ENCODE data around the gene POU2F1. TPM values are rescaled to one million over a fixed set of nuclear protein-coding genes. Genes with fewer than 3 reads are reported as not detected.

The POU2F1 gene
- total and polyA plus RNA-seq, 7 donors: 0.83 to 9.0 (median 6.3) TPM

DNA sequence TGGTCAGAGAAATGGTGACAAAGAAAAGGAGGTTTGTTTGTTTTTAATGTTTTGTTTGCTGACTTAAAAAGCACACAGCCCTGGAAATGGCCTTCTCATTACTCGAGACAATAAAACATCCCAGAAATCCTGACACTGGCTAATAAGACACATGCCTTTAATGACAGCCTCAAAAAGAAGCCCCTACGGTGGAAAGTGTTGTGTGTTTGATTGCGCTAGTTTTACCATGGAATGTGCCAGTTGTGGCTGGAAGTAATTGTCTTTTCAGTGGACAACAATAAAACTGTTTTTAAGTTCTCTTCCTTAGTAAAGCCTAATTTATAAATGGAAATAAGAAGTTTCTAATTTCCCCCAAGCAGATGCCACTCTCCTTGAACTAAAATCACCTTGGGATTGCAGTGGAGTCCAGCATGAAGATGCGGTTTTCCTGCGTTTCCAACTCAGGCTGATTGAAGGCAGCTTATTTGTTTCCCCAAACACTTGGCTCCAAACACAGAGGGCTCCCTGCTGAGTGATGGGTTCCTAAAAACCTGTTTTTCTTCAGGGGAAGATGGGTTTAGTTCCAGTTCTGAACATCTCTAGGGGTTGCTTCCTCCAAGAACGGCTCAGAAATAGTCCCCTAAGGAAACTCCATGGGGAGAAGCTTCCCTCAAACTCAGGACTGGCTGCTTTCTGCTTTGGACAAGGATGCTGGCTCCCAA, 243.3 kb downstream of the POU2F1 start:
- Histone ChIP-seq H3K4me1 (no peaks in the 10 kb centered on the region), H3K36me3 (ENCODE audit: insufficient read depth in 1 of 2, low read depth in 1 of 2) (no peaks in the 10 kb centered on the region), H3K4me3 (no peak overlapping the region), H3K27ac (no peak overlapping the region), H3K9me3 (no peaks in the 10 kb centered on the region), H3K27me3 (ENCODE audit: insufficient read depth in 3 of 3, low read length in 2 of 3) (no peaks in the 10 kb centered on the region)
- TF ChIP-seq, protein P1, sequence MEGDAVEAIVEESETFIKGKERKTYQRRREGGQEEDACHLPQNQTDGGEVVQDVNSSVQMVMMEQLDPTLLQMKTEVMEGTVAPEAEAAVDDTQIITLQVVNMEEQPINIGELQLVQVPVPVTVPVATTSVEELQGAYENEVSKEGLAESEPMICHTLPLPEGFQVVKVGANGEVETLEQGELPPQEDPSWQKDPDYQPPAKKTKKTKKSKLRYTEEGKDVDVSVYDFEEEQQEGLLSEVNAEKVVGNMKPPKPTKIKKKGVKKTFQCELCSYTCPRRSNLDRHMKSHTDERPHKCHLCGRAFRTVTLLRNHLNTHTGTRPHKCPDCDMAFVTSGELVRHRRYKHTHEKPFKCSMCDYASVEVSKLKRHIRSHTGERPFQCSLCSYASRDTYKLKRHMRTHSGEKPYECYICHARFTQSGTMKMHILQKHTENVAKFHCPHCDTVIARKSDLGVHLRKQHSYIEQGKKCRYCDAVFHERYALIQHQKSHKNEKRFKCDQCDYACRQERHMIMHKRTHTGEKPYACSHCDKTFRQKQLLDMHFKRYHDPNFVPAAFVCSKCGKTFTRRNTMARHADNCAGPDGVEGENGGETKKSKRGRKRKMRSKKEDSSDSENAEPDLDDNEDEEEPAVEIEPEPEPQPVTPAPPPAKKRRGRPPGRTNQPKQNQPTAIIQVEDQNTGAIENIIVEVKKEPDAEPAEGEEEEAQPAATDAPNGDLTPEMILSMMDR (IDR thresholded peaks at IDR 0.05): no peak
- WGBS, 3 donors: 65 to 76% (median 66%) methylated on average over 6 of the region's 6 CpGs
- ATAC-seq (no peak), DNase-seq (no peak)
- intact Hi-C loops (cut with DNase I): no loop called here

DNA sequence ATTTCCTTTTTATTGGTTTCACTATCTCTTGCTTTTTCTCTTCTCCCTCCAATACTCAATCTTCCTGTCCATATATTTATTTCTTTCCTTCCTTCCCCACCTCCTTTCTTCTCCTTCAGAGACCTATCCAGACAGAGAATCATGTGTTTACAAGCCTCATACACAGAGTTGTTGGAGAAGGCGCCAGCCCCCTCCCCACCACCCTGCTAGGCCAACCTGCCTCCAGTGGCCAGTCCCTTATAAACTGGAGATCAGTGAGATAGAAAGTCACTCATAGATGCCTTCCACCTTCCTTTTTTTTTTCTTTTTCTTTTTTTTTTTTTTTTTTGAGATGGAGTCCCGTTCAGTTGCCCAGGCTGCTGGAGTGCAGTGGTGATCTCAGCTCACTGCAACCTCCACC, 244.3 kb downstream of the POU2F1 start:
- DNase-seq: no peak
- ATAC-seq: no peak
- Histone ChIP-seq H3K9me3 (no peaks in the 10 kb centered on the region), H3K27ac (no peak overlapping the region), H3K4me1 (no peaks in the 10 kb centered on the region), H3K36me3 (ENCODE audit: insufficient read depth in 1 of 2, low read depth in 1 of 2) (no peaks in the 10 kb centered on the region), H3K27me3 (ENCODE audit: insufficient read depth in 3 of 3, low read length in 2 of 3) (no peaks in the 10 kb centered on the region), H3K4me3 (no peak overlapping the region)
- 84 to 96% (median 85%) methylated on average over 2 of the region's 2 CpGs for WGBS, 3 donors
- TF ChIP-seq, protein P1 (IDR thresholded peaks at IDR 0.05): no peak
- intact Hi-C loops (cut with DNase I): no loop called here

DNA sequence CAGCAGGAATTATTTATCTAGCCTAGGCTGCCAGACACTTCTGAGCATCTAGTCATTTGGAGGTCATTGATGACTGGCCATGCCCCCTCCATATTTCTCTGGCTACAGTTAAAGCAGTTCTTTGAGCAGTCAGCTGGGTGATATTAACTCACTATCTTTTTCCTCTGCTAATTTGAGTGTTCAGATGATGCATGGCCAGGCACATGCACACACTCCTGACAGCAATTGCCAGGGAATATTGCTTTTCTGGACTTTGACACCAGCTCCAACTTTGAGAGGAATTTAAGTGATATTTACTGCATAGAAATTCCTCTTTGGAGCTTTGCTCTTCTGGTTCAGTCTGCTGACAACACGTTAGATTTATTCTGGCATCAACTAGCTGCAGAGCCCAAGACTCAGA, 245.1 kb downstream of the POU2F1 start:
- Histone ChIP-seq H3K27me3 (ENCODE audit: insufficient read depth in 3 of 3, low read length in 2 of 3) (no peaks in the 10 kb centered on the region), H3K4me1 (no peaks in the 10 kb centered on the region), H3K27ac (no peak overlapping the region), H3K9me3 (no peaks in the 10 kb centered on the region), H3K36me3 (ENCODE audit: insufficient read depth in 1 of 2, low read depth in 1 of 2) (no peaks in the 10 kb centered on the region), H3K4me3 (no peak overlapping the region)
- ATAC-seq: no peak
- no peak for DNase-seq
- TF ChIP-seq, protein P1 (IDR thresholded peaks at IDR 0.05): no peak
- intact Hi-C loops (cut with DNase I): no loop called here
- WGBS, 3 donors: 52 to 82% (median 61%) methylated on average over 1 of the region's 1 CpG

DNA sequence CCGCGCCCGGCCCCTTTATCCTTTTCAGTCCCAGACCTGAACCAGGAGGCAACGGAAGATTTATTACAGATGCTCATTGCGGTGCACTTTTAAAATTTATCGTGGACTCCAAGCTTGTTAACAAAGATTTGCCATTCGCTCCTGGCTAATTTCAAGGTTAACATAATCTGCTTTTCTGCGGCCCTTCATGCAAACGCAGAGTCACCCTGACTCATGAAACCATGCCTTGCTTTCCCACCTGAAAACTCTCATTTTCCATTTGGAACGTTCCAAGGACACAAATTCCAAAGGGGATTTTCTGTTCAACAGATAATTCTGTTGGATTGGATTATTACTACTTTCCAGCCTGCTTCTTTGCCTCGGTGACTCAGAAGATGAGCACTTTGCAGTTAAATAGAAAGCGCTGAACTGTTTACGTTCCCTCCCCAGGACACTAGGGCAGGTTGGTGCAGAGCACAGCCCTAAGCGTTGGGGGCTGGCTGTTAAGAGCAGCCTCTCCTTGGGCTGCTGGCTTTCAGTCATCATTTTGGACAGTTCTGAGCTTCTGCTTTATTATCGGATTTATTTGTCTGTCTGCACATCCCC, 246.5 kb downstream of the POU2F1 start:
- H3K27me3 ChIP-seq (ENCODE audit: insufficient read depth in 3 of 3, low read length in 2 of 3): no peaks in the 10 kb centered on the region
- TF ChIP-seq, protein P1 (IDR thresholded peaks at IDR 0.05): no peak
- DNase-seq (no peak), ATAC-seq (no peak)
- WGBS, 3 donors: 77 to 79% (median 78%) methylated on average over 15 of the region's 15 CpGs
- no peak overlapping the region for H3K27ac ChIP-seq
- H3K9me3 ChIP-seq: no peaks in the 10 kb centered on the region
- intact Hi-C loops (cut with DNase I): no loop called here
- H3K4me1 ChIP-seq: no peaks in the 10 kb centered on the region
- no peak overlapping the region for H3K4me3 ChIP-seq
- H3K36me3 ChIP-seq (ENCODE audit: insufficient read depth in 1 of 2, low read depth in 1 of 2): no peaks in the 10 kb centered on the region
